Measurements from ENCODE around the gene NRIP1. TPM values are rescaled to one million over a fixed set of nuclear protein-coding genes. Genes with fewer than 3 reads are reported as not detected.

The NRIP1 gene, protein sequence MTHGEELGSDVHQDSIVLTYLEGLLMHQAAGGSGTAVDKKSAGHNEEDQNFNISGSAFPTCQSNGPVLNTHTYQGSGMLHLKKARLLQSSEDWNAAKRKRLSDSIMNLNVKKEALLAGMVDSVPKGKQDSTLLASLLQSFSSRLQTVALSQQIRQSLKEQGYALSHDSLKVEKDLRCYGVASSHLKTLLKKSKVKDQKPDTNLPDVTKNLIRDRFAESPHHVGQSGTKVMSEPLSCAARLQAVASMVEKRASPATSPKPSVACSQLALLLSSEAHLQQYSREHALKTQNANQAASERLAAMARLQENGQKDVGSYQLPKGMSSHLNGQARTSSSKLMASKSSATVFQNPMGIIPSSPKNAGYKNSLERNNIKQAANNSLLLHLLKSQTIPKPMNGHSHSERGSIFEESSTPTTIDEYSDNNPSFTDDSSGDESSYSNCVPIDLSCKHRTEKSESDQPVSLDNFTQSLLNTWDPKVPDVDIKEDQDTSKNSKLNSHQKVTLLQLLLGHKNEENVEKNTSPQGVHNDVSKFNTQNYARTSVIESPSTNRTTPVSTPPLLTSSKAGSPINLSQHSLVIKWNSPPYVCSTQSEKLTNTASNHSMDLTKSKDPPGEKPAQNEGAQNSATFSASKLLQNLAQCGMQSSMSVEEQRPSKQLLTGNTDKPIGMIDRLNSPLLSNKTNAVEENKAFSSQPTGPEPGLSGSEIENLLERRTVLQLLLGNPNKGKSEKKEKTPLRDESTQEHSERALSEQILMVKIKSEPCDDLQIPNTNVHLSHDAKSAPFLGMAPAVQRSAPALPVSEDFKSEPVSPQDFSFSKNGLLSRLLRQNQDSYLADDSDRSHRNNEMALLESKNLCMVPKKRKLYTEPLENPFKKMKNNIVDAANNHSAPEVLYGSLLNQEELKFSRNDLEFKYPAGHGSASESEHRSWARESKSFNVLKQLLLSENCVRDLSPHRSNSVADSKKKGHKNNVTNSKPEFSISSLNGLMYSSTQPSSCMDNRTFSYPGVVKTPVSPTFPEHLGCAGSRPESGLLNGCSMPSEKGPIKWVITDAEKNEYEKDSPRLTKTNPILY (N-terminal part only)
- 77.7 TPM for total RNA-seq

DNA sequence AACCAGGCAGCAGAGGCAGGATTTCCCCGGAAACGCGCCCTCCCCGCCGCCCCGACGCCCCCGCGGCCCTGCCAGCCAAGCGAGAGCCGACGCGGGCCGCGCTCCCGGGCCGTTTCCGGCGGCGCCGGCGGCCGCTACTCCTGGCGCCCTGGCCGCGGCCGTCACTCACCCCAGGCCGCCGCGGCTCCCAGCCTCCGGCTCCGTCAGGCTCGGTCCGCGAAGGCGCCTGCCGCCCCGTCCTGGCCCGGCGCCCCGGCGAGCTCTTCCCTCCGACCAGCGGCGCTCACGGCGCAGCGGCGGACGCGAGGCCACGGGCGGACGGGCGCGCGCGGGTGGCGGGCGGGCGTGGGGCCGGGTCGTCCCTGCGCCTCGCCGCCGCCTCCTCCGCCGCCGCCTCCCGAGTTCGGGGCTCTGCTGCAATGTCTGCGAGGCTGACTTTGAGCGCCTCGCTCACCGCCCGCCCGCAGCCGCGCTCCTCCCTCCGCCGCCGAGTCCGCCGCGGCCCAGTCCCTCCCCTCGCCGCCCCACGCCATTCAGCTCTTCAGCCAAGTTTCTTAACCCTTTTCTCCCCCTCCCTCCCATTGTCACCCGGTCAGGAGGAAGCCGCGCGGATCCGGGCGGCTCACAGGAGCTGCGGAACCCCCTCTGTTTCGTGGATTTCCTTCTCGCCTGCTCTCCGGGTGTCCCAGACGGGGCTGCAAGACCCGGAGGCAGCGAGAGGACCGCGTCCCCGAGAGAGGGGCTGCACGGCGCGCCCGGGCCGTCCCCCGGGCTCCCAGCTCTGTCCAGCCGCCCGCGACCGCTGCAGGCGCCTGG is at the start of gene NRIP1:
TSS of gene NRIP1 (minus strand) at position 425 of the 816 bp plus-strand sequence. CDS start 96,808 bp downstream, outside the sequence.

All from diencephalon (tissue), 1 donor.